GM19193 (cell line): Measurements from ENCODE around the gene PANK2.

Experiments
- POLR2A ChIP-seq: IDR thresholded peaks from 4 replicates; pipeline ENCODE4 v1.6.1; 2011; ENCODE audit not compliant: insufficient read depth, insufficient read length; ENCODE audit errors: extremely low read depth

Gene PANK2

DNA sequence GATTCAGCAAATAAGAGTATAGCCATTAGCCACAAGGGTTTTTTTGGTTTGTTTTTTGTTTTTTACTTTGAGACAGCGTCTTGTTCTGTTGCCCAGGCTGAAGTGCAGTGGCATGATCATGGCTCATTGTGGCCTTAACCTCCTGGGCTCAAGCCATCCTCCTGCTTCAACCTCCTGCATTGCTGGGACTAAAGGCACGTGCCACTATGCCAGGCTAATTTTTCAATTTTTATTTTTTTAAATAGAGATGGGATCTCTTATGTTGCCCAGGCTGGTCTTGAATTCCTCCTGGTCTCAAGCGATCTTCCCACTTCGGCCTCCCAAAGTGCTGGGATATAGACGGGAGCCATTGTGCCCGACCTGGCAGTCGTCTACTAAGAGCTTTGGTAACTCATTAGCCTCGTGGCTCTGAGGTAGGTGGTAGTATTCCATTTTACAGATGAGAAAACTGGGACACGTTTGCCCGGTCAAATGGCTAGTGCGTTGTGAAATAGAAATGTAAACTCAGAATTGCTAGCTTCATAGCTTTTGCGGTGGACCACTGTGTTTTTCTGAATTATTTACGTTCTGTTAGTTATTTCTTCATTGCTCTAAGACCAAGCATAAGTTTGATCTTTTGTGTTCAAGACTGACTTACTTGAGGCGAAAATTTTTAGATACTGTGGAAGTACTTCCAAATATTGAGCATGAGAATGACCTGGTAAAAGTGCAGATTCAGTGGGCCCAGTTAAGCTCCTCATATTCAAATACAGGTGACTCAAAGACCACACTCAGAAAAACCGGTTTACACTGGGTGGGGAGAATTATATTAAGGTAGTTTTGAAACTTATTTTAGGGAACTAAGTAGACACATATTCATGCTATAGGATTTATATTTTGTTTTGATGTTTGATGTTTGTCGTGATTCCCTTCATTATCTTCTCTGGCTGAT is 2.1 kb downstream of the PANK2 start:
- no peak for TF ChIP-seq POLR2A

DNA sequence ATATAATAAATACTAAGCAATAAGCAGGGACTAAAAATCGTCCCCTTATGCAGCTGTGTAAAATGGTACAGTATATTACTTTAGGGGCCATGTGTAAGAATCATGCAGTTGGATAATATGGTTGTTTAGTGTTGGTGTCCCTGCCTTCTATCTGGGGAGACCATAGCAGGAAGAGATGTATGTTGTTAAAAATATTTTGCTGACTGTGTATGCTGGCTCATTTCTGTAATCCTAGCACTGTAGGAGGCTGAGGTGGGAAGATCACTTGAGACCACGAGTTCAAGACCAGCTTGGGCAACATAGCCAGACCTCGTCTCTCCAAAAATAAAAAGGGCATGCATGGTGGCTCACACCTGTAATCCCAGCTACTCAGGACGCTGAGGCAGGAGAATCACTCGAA is 5.6 kb downstream of the PANK2 start:
- no peak for TF ChIP-seq POLR2A

GRCh38 chr20:3896302-3896701 is 7.1 kb downstream of the PANK2 start:
- no peak for TF ChIP-seq POLR2A

DNA sequence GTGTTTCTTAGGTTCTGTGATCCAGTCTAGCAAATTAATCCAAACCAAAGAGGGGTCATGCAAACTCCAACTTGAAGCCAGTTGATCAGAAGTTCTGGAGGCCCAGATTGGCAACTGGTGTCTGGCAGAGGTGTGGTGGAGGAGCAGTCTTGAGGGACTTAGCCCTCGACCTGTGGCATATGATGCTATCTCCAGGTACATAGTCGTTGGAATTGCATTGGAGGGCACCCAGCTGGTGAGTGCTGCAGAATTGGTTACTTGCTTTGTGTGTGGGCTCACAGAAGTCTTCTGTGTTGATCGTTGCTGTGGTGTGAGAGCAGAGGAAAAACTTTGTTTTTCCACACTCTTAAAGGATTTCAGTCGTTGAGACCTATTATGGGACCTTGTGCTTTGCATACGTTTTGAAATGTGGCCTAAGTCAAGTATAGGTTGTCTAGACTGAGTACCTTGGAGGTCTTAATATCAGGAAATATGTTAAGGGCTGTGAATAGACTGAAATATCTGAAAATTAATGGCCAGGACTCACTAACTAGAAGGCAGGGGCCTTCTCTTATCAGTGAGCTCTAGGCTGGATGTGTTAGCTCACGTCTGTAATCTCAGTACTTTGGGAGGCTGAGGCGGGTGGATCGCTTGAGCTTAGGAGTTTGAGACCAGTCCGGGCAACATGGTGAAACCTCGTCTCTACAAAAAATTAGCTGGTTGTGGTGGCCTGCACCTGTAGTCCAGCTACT is 7.8 kb downstream of the PANK2 start:
- TF ChIP-seq POLR2A: no peak

GRCh38 chr20:3898639-3899038 is 9.5 kb downstream of the PANK2 start:
- no peak for TF ChIP-seq POLR2A

GRCh38 chr20:3900187-3900604 is 11.0 kb downstream of the PANK2 start:
- no peak for TF ChIP-seq POLR2A

- TF ChIP-seq POLR2A: no peak
Observed at GRCh38 chr20:3901028-3901705, 12.0 kb downstream of the PANK2 start.

GRCh38 chr20:3901706-3902440 is 12.7 kb downstream of the PANK2 start:
- no peak for TF ChIP-seq POLR2A

DNA sequence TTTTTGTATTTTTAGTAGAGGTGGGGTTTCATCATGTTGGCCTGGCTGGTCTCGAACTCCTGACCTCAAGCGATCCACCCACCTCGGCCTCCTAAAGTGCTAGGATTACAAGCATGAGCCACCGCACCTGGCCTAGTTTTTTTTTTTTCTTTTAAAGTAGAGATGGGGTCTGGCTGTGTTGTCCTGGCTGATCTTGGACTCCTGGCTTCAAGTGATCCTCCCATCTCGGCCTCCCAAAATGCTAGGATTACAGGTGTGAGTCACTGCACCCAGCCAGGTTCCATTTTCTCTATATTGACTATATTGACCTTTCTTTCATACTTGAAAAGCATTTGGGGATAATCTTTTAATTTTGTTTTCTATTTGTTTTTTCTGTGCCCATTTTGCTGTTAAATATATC is 13.3 kb downstream of the PANK2 start:
- TF ChIP-seq POLR2A: no peak

- TF ChIP-seq POLR2A: no peak
Observed at GRCh38 chr20:3904224-3904623, 15.0 kb downstream of the PANK2 start.

GRCh38 chr20:3904857-3905256 is 15.7 kb downstream of the PANK2 start:
- TF ChIP-seq POLR2A: no peak

DNA sequence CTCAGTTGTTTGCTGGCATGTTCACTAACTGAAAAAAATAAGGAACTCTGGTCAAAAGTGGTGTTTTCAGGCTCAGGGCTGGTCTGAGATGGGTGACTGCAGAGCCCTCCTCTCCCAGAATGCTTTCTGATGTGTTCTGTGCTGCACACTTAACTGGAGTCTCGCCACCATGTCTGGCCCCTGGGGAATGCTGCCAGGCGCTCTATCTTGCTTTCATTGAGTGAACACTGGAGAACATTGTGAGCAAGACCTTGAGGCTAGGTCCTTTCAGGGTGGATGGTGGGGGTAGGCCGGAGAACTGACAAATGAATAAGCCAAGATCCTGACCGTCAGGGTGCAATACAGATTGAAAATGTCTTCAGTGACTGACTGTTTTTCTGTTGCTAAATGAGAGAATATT is 19.5 kb downstream of the PANK2 start:
- TF ChIP-seq POLR2A: no peak

DNA sequence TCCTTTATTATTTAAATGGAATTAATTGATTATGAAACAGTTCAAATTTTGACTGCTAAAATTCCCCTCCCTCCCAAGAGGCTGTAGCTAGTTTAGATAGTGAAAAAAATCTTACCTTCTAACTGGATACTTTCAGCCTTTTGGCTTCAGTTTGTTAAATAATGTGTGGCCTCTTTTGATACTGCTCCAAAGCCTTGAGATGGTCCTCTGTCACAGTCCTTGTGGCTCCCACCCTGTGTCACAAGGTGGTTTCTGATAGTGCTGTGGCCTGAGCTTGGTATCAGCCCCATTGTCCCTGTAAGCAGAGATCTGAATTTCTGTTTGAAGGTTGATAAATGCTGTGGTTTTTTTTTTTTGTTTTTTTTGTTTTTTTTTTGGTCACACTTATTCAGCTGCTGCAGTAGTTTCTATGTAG is 20.8 kb downstream of the PANK2 start:
- TF ChIP-seq POLR2A: no peak

- TF ChIP-seq POLR2A: no peak
Observed at GRCh38 chr20:3910853-3911252, 21.7 kb downstream of the PANK2 start.

DNA sequence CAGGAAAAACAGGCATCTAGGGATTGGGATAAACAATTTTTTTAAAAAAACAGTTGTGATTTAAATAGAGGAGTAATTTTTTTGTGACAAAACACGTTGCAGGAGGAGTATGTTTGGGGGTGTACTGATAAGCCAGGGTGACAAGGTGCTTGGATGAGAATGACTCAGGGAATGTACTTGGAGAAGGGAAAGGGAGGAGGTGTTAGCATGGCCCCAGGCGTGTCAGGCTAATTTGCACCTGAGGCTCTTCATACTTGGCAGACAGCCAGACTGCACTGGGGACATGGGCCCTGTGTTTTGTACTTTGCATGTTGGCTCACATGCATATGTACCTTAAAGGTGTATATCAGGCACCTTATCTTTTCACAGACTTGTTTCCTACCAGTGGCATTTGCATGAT is 22.8 kb downstream of the PANK2 start:
- TF ChIP-seq POLR2A: no peak
